ENCODE results near the gene GRIA4. TPM values are rescaled to one million over a fixed set of nuclear protein-coding genes. Genes with fewer than 3 reads are reported as not detected.

GRIA4 gene
- total and polyA plus RNA-seq, 2 of the 13 experiments (the other 11 are each of a cell fraction or from before 2014, with no cell fraction given) = not detected

- TF ChIP-seq CEBPZ (IDR thresholded peaks at IDR 0.05; ENCODE audit: low read length) (no peak), ZNF841 (CRISPR knock-in tag; IDR thresholded peaks at IDR 0.05; ENCODE audit: borderline replicate concordance) (no peak), ZNF577 (CRISPR knock-in tag; IDR thresholded peaks at IDR 0.05; ENCODE audit: borderline replicate concordance, low read depth) (no peak), BCL3 (CRISPR knock-in tag; IDR thresholded peaks at IDR 0.05) (no peak), ZNF276 (CRISPR knock-in tag; IDR thresholded peaks at IDR 0.05; ENCODE audit: low read depth) (no peak), HIC2 (CRISPR knock-in tag; IDR thresholded peaks at IDR 0.05; ENCODE audit: low read depth) (no peak)
These were observed 131.7 kb downstream of the GRIA4 start (continued) for GRCh38 chr11:105741488-105742020.
